ENCODE data around the gene ACP7.

DNA sequence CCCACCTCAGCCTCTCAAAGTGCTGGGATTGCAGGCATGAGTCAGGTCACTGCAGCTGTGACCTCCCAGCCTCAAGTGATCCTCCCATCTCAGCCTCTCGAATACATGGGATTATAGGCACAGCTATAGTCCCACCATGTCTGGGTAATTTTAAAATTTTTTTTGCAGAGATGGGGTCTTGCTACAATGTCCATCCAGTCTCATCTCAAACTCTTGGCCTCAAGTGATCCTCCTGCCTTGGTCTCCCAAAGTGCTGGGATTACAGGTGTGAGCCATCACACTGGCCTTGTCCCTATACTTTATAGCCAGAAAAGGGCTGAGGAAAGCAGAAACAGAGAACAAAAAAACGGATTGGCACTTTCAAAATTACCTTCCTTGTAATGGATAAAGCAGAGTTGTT, 47.0 kb upstream of the ACP7 start:
- TF ChIP-seq MXI1 (IDR thresholded peaks at IDR 0.05; ENCODE audit: borderline replicate concordance, low read depth, low read length) = no peak
- TF ChIP-seq, protein P1, sequence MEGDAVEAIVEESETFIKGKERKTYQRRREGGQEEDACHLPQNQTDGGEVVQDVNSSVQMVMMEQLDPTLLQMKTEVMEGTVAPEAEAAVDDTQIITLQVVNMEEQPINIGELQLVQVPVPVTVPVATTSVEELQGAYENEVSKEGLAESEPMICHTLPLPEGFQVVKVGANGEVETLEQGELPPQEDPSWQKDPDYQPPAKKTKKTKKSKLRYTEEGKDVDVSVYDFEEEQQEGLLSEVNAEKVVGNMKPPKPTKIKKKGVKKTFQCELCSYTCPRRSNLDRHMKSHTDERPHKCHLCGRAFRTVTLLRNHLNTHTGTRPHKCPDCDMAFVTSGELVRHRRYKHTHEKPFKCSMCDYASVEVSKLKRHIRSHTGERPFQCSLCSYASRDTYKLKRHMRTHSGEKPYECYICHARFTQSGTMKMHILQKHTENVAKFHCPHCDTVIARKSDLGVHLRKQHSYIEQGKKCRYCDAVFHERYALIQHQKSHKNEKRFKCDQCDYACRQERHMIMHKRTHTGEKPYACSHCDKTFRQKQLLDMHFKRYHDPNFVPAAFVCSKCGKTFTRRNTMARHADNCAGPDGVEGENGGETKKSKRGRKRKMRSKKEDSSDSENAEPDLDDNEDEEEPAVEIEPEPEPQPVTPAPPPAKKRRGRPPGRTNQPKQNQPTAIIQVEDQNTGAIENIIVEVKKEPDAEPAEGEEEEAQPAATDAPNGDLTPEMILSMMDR (conservative IDR thresholded peaks at IDR 0.05; ENCODE audit: low read depth, low read length) = no peak
